ENCODE data around the gene ACADVL. TPM values are rescaled to one million over a fixed set of nuclear protein-coding genes. Genes with fewer than 3 reads are reported as not detected.

Gene ACADVL
- total RNA-seq, 1 experiment from 2014 or later = 283 TPM

- Histone ChIP-seq H3K14ac (ENCODE audit: insufficient read depth, low read length) (no peak overlapping the region), H2AFZ (ENCODE audit: low read length) (no peak overlapping the region), H2BK12ac (ENCODE audit: insufficient read length, low read depth, low read length) (no peak overlapping the region), H2BK20ac (ENCODE audit: low read depth, low read length, poor library complexity, severe bottlenecking) (no peak overlapping the region), H3K4ac (ENCODE audit: low read depth, low read length) (no peak overlapping the region), H3K9me3 (ENCODE audit: control insufficient read depth, low read depth, low read length) (no peaks in the 10 kb centered on the region), H3K79me2 (ENCODE audit: insufficient read depth, low read length) (peaks cover 8% of the 10 kb centered on the region; the same call in 1 of the 2 replicates), H3K4me2 (ENCODE audit: insufficient read depth, insufficient read length, low read length) (no peak overlapping the region), H3T11ph (ENCODE audit: low read length) (no peak overlapping the region), H3K23ac (ENCODE audit: insufficient read length, low read depth, low read length) (no peak overlapping the region), H3K79me1 (ENCODE audit: insufficient read depth, low read depth, low read length, poor library complexity, severe bottlenecking) (no peaks in the 10 kb centered on the region), H4K91ac (ENCODE audit: insufficient read length, low read depth, low read length) (no peak overlapping the region), H3K4me1 (ENCODE audit: insufficient read depth, low read length) (peaks cover 4% of the 10 kb centered on the region; the same call in 1 of the 2 replicates), H4K20me1 (ENCODE audit: control insufficient read depth, insufficient read depth, insufficient read length) (no peaks in the 10 kb centered on the region), H2BK5ac (ENCODE audit: insufficient read length, low read length) (no peak overlapping the region), H2BK120ac (ENCODE audit: low read depth, low read length, poor library complexity, severe bottlenecking) (no peak overlapping the region), H3K18ac (ENCODE audit: insufficient read length, low read depth, low read length) (no peak overlapping the region), H4K5ac (ENCODE audit: insufficient read length, low read depth, low read length) (no peak overlapping the region), H3K27me3 (ENCODE audit: insufficient read depth, low read length) (no peaks in the 10 kb centered on the region), H2BK15ac (ENCODE audit: low read depth, low read length) (no peak overlapping the region), H2AK5ac (ENCODE audit: insufficient read length, low read length) (no peak overlapping the region), H4K8ac (replicated peaks; ENCODE audit: insufficient read length, low read depth, low read length) (no peak overlapping the region), H3K9ac (ENCODE audit: extremely low read depth, insufficient read length, low read length) (no peak overlapping the region), H3K23me2 (ENCODE audit: insufficient read length, low read depth, low read length, poor library complexity, severe bottlenecking) (peaks cover 25% of the 10 kb centered on the region), H3K27ac (ENCODE audit: insufficient read length, low read depth, low read length) (no peak overlapping the region), H3K56ac (ENCODE audit: insufficient read length, low read depth, low read length) (no peak overlapping the region)
- Mint-ChIP-seq H3K36me3 (ENCODE audit: insufficient read depth in 1 of 3, low read depth in 3 of 3) (peaks cover 19 to 57% (median 44%) of the 10 kb centered on the region in 3 experiments), H3K9me3 (peaks cover 0 to 4% of the 10 kb centered on the region in 2 experiments; a peak in 1 of 5 replicates), H3K4me3 (peak overlapping the region; percentile 59 to 86), H3K27me3 (ENCODE audit: low read depth) (peaks cover 2% of the 10 kb centered on the region), H3K4me1 (peaks cover 22 to 35% of the 10 kb centered on the region in 2 experiments), H3K27ac (peak overlapping the region in 1 of 3 experiments; percentile 88; a peak in 3 of 7 replicates)
- no peak for DNase-seq
- TF ChIP-seq, protein P1, sequence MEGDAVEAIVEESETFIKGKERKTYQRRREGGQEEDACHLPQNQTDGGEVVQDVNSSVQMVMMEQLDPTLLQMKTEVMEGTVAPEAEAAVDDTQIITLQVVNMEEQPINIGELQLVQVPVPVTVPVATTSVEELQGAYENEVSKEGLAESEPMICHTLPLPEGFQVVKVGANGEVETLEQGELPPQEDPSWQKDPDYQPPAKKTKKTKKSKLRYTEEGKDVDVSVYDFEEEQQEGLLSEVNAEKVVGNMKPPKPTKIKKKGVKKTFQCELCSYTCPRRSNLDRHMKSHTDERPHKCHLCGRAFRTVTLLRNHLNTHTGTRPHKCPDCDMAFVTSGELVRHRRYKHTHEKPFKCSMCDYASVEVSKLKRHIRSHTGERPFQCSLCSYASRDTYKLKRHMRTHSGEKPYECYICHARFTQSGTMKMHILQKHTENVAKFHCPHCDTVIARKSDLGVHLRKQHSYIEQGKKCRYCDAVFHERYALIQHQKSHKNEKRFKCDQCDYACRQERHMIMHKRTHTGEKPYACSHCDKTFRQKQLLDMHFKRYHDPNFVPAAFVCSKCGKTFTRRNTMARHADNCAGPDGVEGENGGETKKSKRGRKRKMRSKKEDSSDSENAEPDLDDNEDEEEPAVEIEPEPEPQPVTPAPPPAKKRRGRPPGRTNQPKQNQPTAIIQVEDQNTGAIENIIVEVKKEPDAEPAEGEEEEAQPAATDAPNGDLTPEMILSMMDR (conservative IDR thresholded peaks at IDR 0.05) = no peak
- no CpG with 5 or more reads among the region's 6 CpGs for WGBS (ENCODE audit: extremely low coverage, insufficient read length, low lambda C conversion rate)
Measured at GRCh38 chr17:7259555-7259889, 39.8 kb downstream of the ACADVL start.
